Tibial artery (tissue), 4 donors: ENCODE results near the gene GPR141.

Experiments used
- DNase-seq, 2 donors: peaks; one replicate each; pipeline ENCODE4 v3.0.0-alpha.2; 2019
- H3K27ac ChIP-seq, 2 donors: fragments of 200-600 bp; sonication (generic) in 1 of 2; 1 replicate in 1 of 2; 2 replicates in 1 of 2; pipeline ENCODE4 v1.5.1; 2018 to 2019; ENCODE audit warnings: mild to moderate bottlenecking in 1 of 2
- H3K27me3 ChIP-seq, 2 donors: fragments of 200-600 bp; sonication (generic) in 1 of 2; one replicate each; pipeline versions ENCODE4 v1.5.1 to v1.6.0; 2016 to 2019
- H3K36me3 ChIP-seq, 3 donors: fragments of 200-600 bp; sonication (generic) in 2 of 3; one replicate each; pipeline ENCODE4 v1.5.1; 2016 to 2019; ENCODE audit warnings: mild to moderate bottlenecking in 2 of 3
- H3K4me1 ChIP-seq, 4 donors: fragments of 200-600 bp; sonication (generic) in 2 of 4; 1 replicate in 3 of 4; 2 replicates in 1 of 4; pipeline ENCODE4 v1.5.1; 2016 to 2019
- H3K4me3 ChIP-seq, 2 donors: fragments of 200-600 bp; sonication (generic) in 1 of 2; 1 replicate in 1 of 2; 2 replicates in 1 of 2; pipeline ENCODE4 v1.5.1; 2018 to 2019; ENCODE audit warnings: mild to moderate bottlenecking in 2 of 2
- H3K9me3 ChIP-seq, 3 donors: fragments of 200-600 bp; sonication (generic) in 1 of 3; one replicate each; pipeline ENCODE4 v1.5.1; 2016 to 2019
- intact Hi-C: fragments of 100-400 bp; cut with DNase I; formaldehyde crosslinking; loops from one replicate; pipeline ENCODE4 v1.15.0; 2023; ENCODE audit warnings: low total_unique reads
- TF ChIP-seq, protein P1 (sequence below), 2 experiments: fragments of 200-600 bp in 1 of 2; fragments of 450-650 bp in 1 of 2; IDR thresholded peaks; one replicate each; pipeline ENCODE4 v1.5.1; 2017 to 2019; ENCODE audit warnings: antibody characterized with exemption in 2 of 2, mild to moderate bottlenecking in 1 of 2, moderate library complexity in 1 of 2

The GPR141 gene

GRCh38 chr7:37709631-37710509 is 26.3 kb downstream of the GPR141 start:
- no peak overlapping the region for H3K27ac ChIP-seq
- no peak for DNase-seq
- intact Hi-C loops: no loop called here
- H3K27me3 ChIP-seq: no peaks in the 10 kb centered on the region
- H3K4me1 ChIP-seq: peaks cover 0 to 28% (median 7%) of the 10 kb centered on the region in 4 donors
- TF ChIP-seq, protein P1, sequence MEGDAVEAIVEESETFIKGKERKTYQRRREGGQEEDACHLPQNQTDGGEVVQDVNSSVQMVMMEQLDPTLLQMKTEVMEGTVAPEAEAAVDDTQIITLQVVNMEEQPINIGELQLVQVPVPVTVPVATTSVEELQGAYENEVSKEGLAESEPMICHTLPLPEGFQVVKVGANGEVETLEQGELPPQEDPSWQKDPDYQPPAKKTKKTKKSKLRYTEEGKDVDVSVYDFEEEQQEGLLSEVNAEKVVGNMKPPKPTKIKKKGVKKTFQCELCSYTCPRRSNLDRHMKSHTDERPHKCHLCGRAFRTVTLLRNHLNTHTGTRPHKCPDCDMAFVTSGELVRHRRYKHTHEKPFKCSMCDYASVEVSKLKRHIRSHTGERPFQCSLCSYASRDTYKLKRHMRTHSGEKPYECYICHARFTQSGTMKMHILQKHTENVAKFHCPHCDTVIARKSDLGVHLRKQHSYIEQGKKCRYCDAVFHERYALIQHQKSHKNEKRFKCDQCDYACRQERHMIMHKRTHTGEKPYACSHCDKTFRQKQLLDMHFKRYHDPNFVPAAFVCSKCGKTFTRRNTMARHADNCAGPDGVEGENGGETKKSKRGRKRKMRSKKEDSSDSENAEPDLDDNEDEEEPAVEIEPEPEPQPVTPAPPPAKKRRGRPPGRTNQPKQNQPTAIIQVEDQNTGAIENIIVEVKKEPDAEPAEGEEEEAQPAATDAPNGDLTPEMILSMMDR (IDR thresholded peaks at IDR 0.05): no peak
- H3K36me3 ChIP-seq: no peaks in the 10 kb centered on the region
- H3K9me3 ChIP-seq: no peaks in the 10 kb centered on the region
- no peak overlapping the region for H3K4me3 ChIP-seq

- intact Hi-C loops: no loop called here
- H3K4me3 ChIP-seq: no peak overlapping the region
- TF ChIP-seq, protein P1 (IDR thresholded peaks at IDR 0.05): no peak
- DNase-seq: no peak
- no peaks in the 10 kb centered on the region for H3K27me3 ChIP-seq
- H3K36me3 ChIP-seq: no peaks in the 10 kb centered on the region
- H3K9me3 ChIP-seq: no peaks in the 10 kb centered on the region
- peaks cover 0 to 1% (median under 1%) of the 10 kb centered on the region in 4 donors for H3K4me1 ChIP-seq
- no peak overlapping the region for H3K27ac ChIP-seq
Measured at GRCh38 chr7:37713613-37714012, 30.0 kb downstream of the GPR141 start.

GRCh38 chr7:37714606-37715005 is 31.0 kb downstream of the GPR141 start:
- Histone ChIP-seq H3K27me3 (no peaks in the 10 kb centered on the region), H3K4me1 (no peaks in the 10 kb centered on the region), H3K36me3 (no peaks in the 10 kb centered on the region), H3K27ac (no peak overlapping the region), H3K4me3 (no peak overlapping the region), H3K9me3 (no peaks in the 10 kb centered on the region)
- intact Hi-C loops: no loop called here
- no peak for DNase-seq
- TF ChIP-seq, protein P1 (IDR thresholded peaks at IDR 0.05): no peak

DNA sequence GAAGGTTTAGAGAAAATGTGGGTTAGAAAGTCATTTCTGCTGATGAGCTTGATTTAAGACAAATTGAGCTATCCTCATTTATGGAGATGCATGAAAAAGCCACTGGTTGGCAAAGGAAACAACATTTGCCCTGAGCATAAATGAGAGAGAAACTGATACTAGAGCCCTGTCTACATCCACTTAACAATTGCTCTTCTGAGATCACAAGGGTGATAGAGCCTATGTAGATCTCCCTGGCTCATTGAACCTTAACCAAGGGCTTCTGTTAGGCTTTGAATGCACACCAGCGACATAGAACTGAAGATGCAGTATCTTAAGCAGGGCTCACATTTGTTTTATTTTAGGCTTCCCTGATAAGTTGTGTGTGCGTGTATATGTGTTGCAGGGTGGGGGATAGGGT is 35.0 kb downstream of the GPR141 start:
- intact Hi-C loops: no loop called here
- Histone ChIP-seq H3K4me3 (no peak overlapping the region), H3K27ac (no peak overlapping the region), H3K36me3 (no peaks in the 10 kb centered on the region), H3K9me3 (no peaks in the 10 kb centered on the region), H3K27me3 (no peaks in the 10 kb centered on the region), H3K4me1 (peaks cover 0 to 11% (median 0%) of the 10 kb centered on the region in 4 donors)
- TF ChIP-seq, protein P1 (IDR thresholded peaks at IDR 0.05): no peak
- no peak for DNase-seq

DNA sequence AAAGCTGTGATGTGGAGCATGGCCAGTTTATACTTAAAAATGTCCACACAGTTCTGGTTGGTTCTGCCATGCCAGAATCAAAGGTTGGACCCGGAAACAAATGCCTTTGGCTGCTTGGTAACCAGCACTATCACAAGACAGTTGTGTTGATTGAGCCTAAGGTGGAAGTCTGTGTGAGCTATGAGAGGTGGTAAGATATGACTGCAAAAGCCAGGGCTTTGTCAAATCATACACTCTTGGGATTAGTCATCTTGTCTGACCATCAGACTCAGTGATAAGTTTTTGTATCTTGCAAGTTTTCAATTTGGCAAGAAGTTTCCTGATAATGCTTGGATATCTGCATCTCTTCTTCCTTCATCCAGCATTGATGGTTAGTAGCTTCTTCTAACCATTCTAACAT is 35.5 kb downstream of the GPR141 start:
- intact Hi-C loops: no loop called here
- H3K27me3 ChIP-seq: no peaks in the 10 kb centered on the region
- H3K36me3 ChIP-seq: no peaks in the 10 kb centered on the region
- H3K9me3 ChIP-seq: no peaks in the 10 kb centered on the region
- TF ChIP-seq, protein P1 (IDR thresholded peaks at IDR 0.05): no peak
- H3K4me1 ChIP-seq: peaks cover 0 to 15% (median 0%) of the 10 kb centered on the region in 4 donors
- no peak for DNase-seq
- no peak overlapping the region for H3K27ac ChIP-seq
- H3K4me3 ChIP-seq: no peak overlapping the region
